Measurements from ENCODE around the gene FBXL7.

The FBXL7 gene

GRCh38 chr5:15499528-15500324 lies at the start of gene FBXL7:
Gene FBXL7, plus strand, starts transcription at chr5:15500180.
- no peak for DNase-seq (ENCODE audit: low read depth)

GRCh38 chr5:15450473-15450872 lies 49.5 kb upstream of the FBXL7 start:
- no peak for DNase-seq (ENCODE audit: low read depth)

GRCh38 chr5:15450949-15451348 lies 49.0 kb upstream of the FBXL7 start:
- DNase-seq (ENCODE audit: low read depth): no peak

GRCh38 chr5:15452030-15452429 lies 48.0 kb upstream of the FBXL7 start:
- no peak for DNase-seq (ENCODE audit: low read depth)

- no peak for DNase-seq (ENCODE audit: low read depth)
Measured at GRCh38 chr5:15452781-15453180, 47.2 kb upstream of the FBXL7 start.

- DNase-seq (ENCODE audit: low read depth): no peak
Measured at GRCh38 chr5:15459200-15459599, 40.8 kb upstream of the FBXL7 start.

GRCh38 chr5:15463231-15463980 lies 36.6 kb upstream of the FBXL7 start:
- no peak for DNase-seq (ENCODE audit: low read depth)

GRCh38 chr5:15472116-15472515 lies 27.9 kb upstream of the FBXL7 start:
- no peak for DNase-seq (ENCODE audit: low read depth)

GRCh38 chr5:15474143-15474719 lies 25.7 kb upstream of the FBXL7 start:
- no peak for DNase-seq (ENCODE audit: low read depth)

- no peak for DNase-seq (ENCODE audit: low read depth)
Measured at GRCh38 chr5:15475367-15475766, 24.6 kb upstream of the FBXL7 start.

GRCh38 chr5:15476977-15477376 lies 23.0 kb upstream of the FBXL7 start:
- DNase-seq (ENCODE audit: low read depth): no peak

- no peak for DNase-seq (ENCODE audit: low read depth)
Measured at GRCh38 chr5:15480436-15480835, 19.5 kb upstream of the FBXL7 start.

- no peak for DNase-seq (ENCODE audit: low read depth)
Measured at GRCh38 chr5:15483351-15484097, 16.5 kb upstream of the FBXL7 start.

GRCh38 chr5:15487228-15487627 lies 12.8 kb upstream of the FBXL7 start:
- no peak for DNase-seq (ENCODE audit: low read depth)

GRCh38 chr5:15489571-15490235 lies 10.3 kb upstream of the FBXL7 start:
- no peak for DNase-seq (ENCODE audit: low read depth)

GRCh38 chr5:15492545-15492944 lies 7.4 kb upstream of the FBXL7 start:
- no peak for DNase-seq (ENCODE audit: low read depth)

GRCh38 chr5:15493501-15493900 lies 6.5 kb upstream of the FBXL7 start:
- DNase-seq (ENCODE audit: low read depth): no peak

GRCh38 chr5:15495026-15495425 lies 5.0 kb upstream of the FBXL7 start:
- DNase-seq (ENCODE audit: low read depth): no peak

GRCh38 chr5:15496886-15497285 lies 3.1 kb upstream of the FBXL7 start:
- DNase-seq (ENCODE audit: low read depth): no peak

- no peak for DNase-seq (ENCODE audit: low read depth)
Measured at GRCh38 chr5:15500325-15501001, 483 bp downstream of the FBXL7 start.

- no peak for DNase-seq (ENCODE audit: low read depth)
Measured at GRCh38 chr5:15501091-15501791, 1.3 kb downstream of the FBXL7 start.
